Fibroblast of gingiva (primary cell): Measurements from ENCODE around the gene ALCAM.

Experiments used
- DNase-seq: peaks from one replicate; pipeline ENCODE4 v3.0.0-alpha.2; 2011; ENCODE audit warnings: low read depth

Gene ALCAM

GRCh38 chr3:105528955-105529354 is 162.2 kb downstream of the ALCAM start:
- DNase-seq, result no peak

GRCh38 chr3:105529456-105529855 is 162.7 kb downstream of the ALCAM start:
- DNase-seq, result no peak

- no peak for DNase-seq
These were observed 165.5 kb downstream of the ALCAM start for GRCh38 chr3:105532251-105532650.

GRCh38 chr3:105533960-105534359 is 167.3 kb downstream of the ALCAM start:
- DNase-seq, result no peak

GRCh38 chr3:105534491-105534890 is 167.8 kb downstream of the ALCAM start:
- no peak for DNase-seq

- peak; percentile 76 for DNase-seq
These were observed 170.8 kb downstream of the ALCAM start for GRCh38 chr3:105537371-105538080.

- DNase-seq, result no peak
These were observed 171.8 kb downstream of the ALCAM start for GRCh38 chr3:105538483-105538882.

GRCh38 chr3:105539897-105540296 is 173.2 kb downstream of the ALCAM start:
- no peak for DNase-seq

- DNase-seq, result no peak
These were observed 175.7 kb downstream of the ALCAM start for GRCh38 chr3:105542282-105543019.

GRCh38 chr3:105545051-105545450 is 178.3 kb downstream of the ALCAM start:
- no peak for DNase-seq

GRCh38 chr3:105553851-105554250 is 187.1 kb downstream of the ALCAM start:
- DNase-seq, result peak; percentile 9

GRCh38 chr3:105555206-105555605 is 188.5 kb downstream of the ALCAM start:
- DNase-seq, result no peak

GRCh38 chr3:105559856-105560255 is 193.1 kb downstream of the ALCAM start:
- DNase-seq, result peak; percentile 43

GRCh38 chr3:105561876-105562275 is 195.2 kb downstream of the ALCAM start:
- DNase-seq, result no peak

GRCh38 chr3:105564546-105565288 is 198.0 kb downstream of the ALCAM start:
- DNase-seq, result no peak

GRCh38 chr3:105571005-105571404 is 204.3 kb downstream of the ALCAM start:
- no peak for DNase-seq

GRCh38 chr3:105572501-105572900 is 205.8 kb downstream of the ALCAM start:
- DNase-seq, result no peak

- DNase-seq, result no peak
These were observed 212.7 kb downstream of the ALCAM start for GRCh38 chr3:105579439-105579838.

- peak; percentile 71 for DNase-seq
These were observed 213.7 kb downstream of the ALCAM start for GRCh38 chr3:105580296-105580965.

- DNase-seq, result no peak
These were observed 215.3 kb downstream of the ALCAM start for GRCh38 chr3:105582015-105582414.

GRCh38 chr3:105584003-105584790 is 217.5 kb downstream of the ALCAM start:
- no peak for DNase-seq
